CD14-positive monocyte (primary cell): ENCODE data around the gene FIBCD1. TPM values are rescaled to one million over a fixed set of nuclear protein-coding genes. Genes with fewer than 3 reads are reported as not detected.
A peak's percentile ranks its signal among the peaks of the same experiment; 100 is the strongest.

Experiments used
- DNase-seq, 3 donors: peaks; one replicate each; pipeline ENCODE4 v3.0.0-alpha.2; 2011 to 2022
- H2AFZ ChIP-seq: 2 replicates; pipeline ENCODE4 v1.6.0; 2012; ENCODE audit warnings: mild to moderate bottlenecking, low read depth, low read length, inconsistent platforms; ENCODE audit not compliant: insufficient read depth, poor library complexity, severe bottlenecking
- H3K27ac ChIP-seq, 2 donors: 1 replicate in 1 of 2; 2 replicates in 1 of 2; pipeline ENCODE4 v1.5.1; 2012 to 2013; ENCODE audit warnings: low read length in 2 of 2, control low read depth in 1 of 2, inconsistent platforms in 1 of 2, low read depth in 1 of 2, mild to moderate bottlenecking in 1 of 2
- H3K27me3 ChIP-seq, 2 donors: one replicate each; pipeline versions ENCODE4 v1.6.0 to v1.6.1; 2011 to 2013; ENCODE audit warnings: low read length in 2 of 2; ENCODE audit not compliant: control insufficient read depth in 2 of 2, insufficient read depth in 2 of 2
- H3K36me3 ChIP-seq, 2 donors: replicated peaks in 1 of 2; 1 replicate in 1 of 2; 2 replicates in 1 of 2; pipeline versions ENCODE4 v1.5.1 to v1.6.1; 2012 to 2013; ENCODE audit warnings: low read length in 2 of 2, control low read depth in 1 of 2, inconsistent platforms in 1 of 2, mild to moderate bottlenecking in 1 of 2; ENCODE audit not compliant: insufficient read depth in 2 of 2, control insufficient read depth in 1 of 2
- H3K4me1 ChIP-seq, 2 donors: 1 replicate in 1 of 2; 2 replicates in 1 of 2; pipeline versions ENCODE4 v1.5.1 to v1.6.1; 2012 to 2013; ENCODE audit warnings: low read length in 2 of 2, control low read depth in 1 of 2, inconsistent platforms in 1 of 2, mild to moderate bottlenecking in 1 of 2, moderate library complexity in 1 of 2; ENCODE audit not compliant: insufficient read depth in 2 of 2, control insufficient read depth in 1 of 2
- H3K4me2 ChIP-seq: replicated peaks from 2 replicates; pipeline ENCODE3; 2012; ENCODE audit warnings: low read length, moderate library complexity, mild to moderate bottlenecking; ENCODE audit not compliant: poor library complexity, severe bottlenecking; ENCODE audit errors: extremely low read depth
- H3K4me3 ChIP-seq, 3 experiments: fragments of 200-600 bp in 1 of 3; sonication (generic) in 1 of 3; replicated peaks in 1 of 3; 1 replicate in 2 of 3; 2 replicates in 1 of 3; pipeline ENCODE4 v1.5.1; 2011 to 2013; ENCODE audit warnings: low read length in 3 of 3, mild to moderate bottlenecking in 3 of 3, control low read depth in 2 of 3, low read depth in 2 of 3, inconsistent platforms in 1 of 3, moderate library complexity in 1 of 3
- H3K79me2 ChIP-seq: 2 replicates; pipeline ENCODE4 v1.6.0; 2012; ENCODE audit warnings: mild to moderate bottlenecking, control low read depth, inconsistent platforms, low read length, moderate library complexity; ENCODE audit not compliant: insufficient read depth
- H3K9ac ChIP-seq: 2 replicates; pipeline ENCODE4 v1.6.0; 2017; ENCODE audit warnings: low read length, mild to moderate bottlenecking; ENCODE audit not compliant: insufficient read depth, poor library complexity, severe bottlenecking
- H3K9me3 ChIP-seq, 2 donors: replicated peaks in 1 of 2; 1 replicate in 1 of 2; 2 replicates in 1 of 2; pipeline versions ENCODE4 v1.5.1 to v1.6.1; 2012 to 2013; ENCODE audit warnings: low read length in 2 of 2, control low read depth in 1 of 2; ENCODE audit not compliant: control insufficient read depth in 1 of 2, insufficient read depth in 1 of 2
- H4K20me1 ChIP-seq: 2 replicates; pipeline ENCODE4 v1.6.0; 2012; ENCODE audit warnings: mild to moderate bottlenecking, low read length, control low read depth, moderate library complexity; ENCODE audit not compliant: insufficient read depth
- H3K27ac Mint-ChIP-seq, 7 donors: one replicate each; pipeline ENCODE4 v1.8.0; 2020; ENCODE audit warnings: mild to moderate bottlenecking in 7 of 7, mixed read lengths in 7 of 7, moderate library complexity in 6 of 7, inconsistent platforms in 2 of 7
- H3K27me3 Mint-ChIP-seq, 3 donors: one replicate each; pipeline ENCODE4 v1.8.0; 2021 to 2022; ENCODE audit warnings: low read depth in 3 of 3, mild to moderate bottlenecking in 3 of 3, mixed read lengths in 3 of 3, moderate library complexity in 3 of 3, inconsistent platforms in 1 of 3
- H3K36me3 Mint-ChIP-seq, 2 donors: one replicate each; pipeline ENCODE4 v1.8.0; 2020; ENCODE audit warnings: mixed read lengths in 2 of 2, inconsistent platforms in 1 of 2, mild to moderate bottlenecking in 1 of 2
- H3K4me1 Mint-ChIP-seq: one replicate; pipeline ENCODE4 v1.8.0; 2020; ENCODE audit warnings: mild to moderate bottlenecking, mixed read lengths
- H3K4me3 Mint-ChIP-seq, 2 donors: one replicate each; pipeline ENCODE4 v1.8.0; 2020; ENCODE audit warnings: mild to moderate bottlenecking in 2 of 2, mixed read lengths in 2 of 2, moderate library complexity in 1 of 2
- H3K9me3 Mint-ChIP-seq, 7 donors: one replicate each; pipeline ENCODE4 v1.8.0; 2020 to 2022; ENCODE audit warnings: mixed read lengths in 7 of 7, mild to moderate bottlenecking in 6 of 7, moderate library complexity in 6 of 7, inconsistent platforms in 2 of 7
- CTCF ChIP-seq: fragments of 200-600 bp; IDR thresholded peaks from one replicate; pipeline ENCODE4 v1.8.0; 2022; ENCODE audit warnings: antibody characterized with exemption, mild to moderate bottlenecking
- WGBS: methylation state at CpG from one replicate; pipeline ENCODE4 v1.1.5; 2013; ENCODE audit warnings: missing lambda C conversion rate; ENCODE audit not compliant: insufficient coverage; 5-methylcytosine and 5-hydroxymethylcytosine counted together
- intact Hi-C, 2 donors: fragments of 100-400 bp; cut with micrococcal nuclease; formaldehyde crosslinking; loops; one replicate each; pipeline versions ENCODE4 v1.15.0 to v1.15.1; 2023
- polyA plus RNA-seq, 3 donors: library from polyadenylated mRNA; depleted of rRNA in 1 of 3; unstranded in 2 of 3; stranded (reverse) in 1 of 3; fragments of 300-500 nt in 2 of 3; fragments of >200 nt in 1 of 3; fragmentation: Illumina TruSeq in 2 of 3; gene quantifications; 1 replicate in 2 of 3; 2 replicates in 1 of 3; pipeline ENCODE4 v1.2.3, GENCODE V29; 2012 to 2021

The FIBCD1 gene
- polyA plus RNA-seq, 3 donors, result not detected

DNA sequence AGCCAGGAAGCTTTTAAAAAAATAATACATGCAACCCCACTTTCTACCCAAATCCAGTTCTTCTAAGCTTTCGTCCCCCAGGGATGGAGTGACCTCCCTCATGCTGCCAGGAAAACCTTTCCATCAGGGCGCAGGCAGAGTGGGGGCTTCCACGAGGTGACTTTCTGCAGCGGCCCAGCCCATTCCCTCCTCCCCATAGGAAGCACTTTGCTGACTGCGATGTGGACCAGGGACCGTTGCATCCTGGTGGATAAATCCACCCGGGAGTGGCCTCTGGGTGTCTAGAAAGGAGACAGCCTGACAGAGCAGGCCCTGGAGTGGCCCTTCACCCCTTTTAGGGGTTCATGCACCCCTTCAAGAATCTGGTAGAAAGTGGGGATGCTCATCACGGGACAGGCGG, 44.0 kb downstream of the FIBCD1 start:
- WGBS, result 96% methylated on average over 7 of the region's 9 CpGs
- H3K4me3 Mint-ChIP-seq, result no peak overlapping the region
- Histone ChIP-seq H3K9ac (no peak overlapping the region), H3K4me1 (peaks cover 17 to 18% of the 10 kb centered on the region in 2 donors), H4K20me1 (no peaks in the 10 kb centered on the region), H3K27ac (no peak overlapping the region), H3K36me3 (peaks cover 2 to 4% of the 10 kb centered on the region in 2 donors), H3K27me3 (no peaks in the 10 kb centered on the region), H3K79me2 (no peaks in the 10 kb centered on the region), H2AFZ (no peak overlapping the region), H3K4me3 (no peak overlapping the region), H3K9me3 (no peaks in the 10 kb centered on the region), H3K4me2 (no peak overlapping the region)
- no peak overlapping the region for H3K27ac Mint-ChIP-seq
- H3K27me3 Mint-ChIP-seq, result peaks cover 1 to 5% (median 3%) of the 10 kb centered on the region in 3 donors
- DNase-seq, result no peak
- no peak for TF ChIP-seq CTCF
- peaks cover 0 to 1% (median 0%) of the 10 kb centered on the region in 7 donors for H3K9me3 Mint-ChIP-seq
- peaks cover 0 to 10% of the 10 kb centered on the region in 2 donors for H3K36me3 Mint-ChIP-seq
- intact Hi-C loops, result no loop called here
- H3K4me1 Mint-ChIP-seq, result peaks cover 20% of the 10 kb centered on the region

GRCh38 chr9:130894546-130894945, 44.5 kb downstream of the FIBCD1 start:
- H3K9ac ChIP-seq, result no peak overlapping the region
- H3K4me1 ChIP-seq, result peaks cover 17 to 18% of the 10 kb centered on the region in 2 donors
- intact Hi-C loops, result no loop called here

More at GRCh38 chr9:130894546-130894945, 44.5 kb downstream of the FIBCD1 start:
- DNase-seq, result no peak
- TF ChIP-seq CTCF, result no peak
- Mint-ChIP-seq H3K4me1 (peaks cover 20% of the 10 kb centered on the region), H3K9me3 (peaks cover 0 to 1% (median 0%) of the 10 kb centered on the region in 7 donors), H3K27me3 (peaks cover under 1 to 3% (median 1%) of the 10 kb centered on the region in 3 donors), H3K27ac (peak overlapping the region in 1 of 7 donors; percentile 20), H3K36me3 (peaks cover 0 to 15% of the 10 kb centered on the region in 2 donors), H3K4me3 (no peak overlapping the region)
- Histone ChIP-seq H2AFZ (no peak overlapping the region), H3K79me2 (no peaks in the 10 kb centered on the region), H3K4me2 (no peak overlapping the region), H3K27me3 (no peaks in the 10 kb centered on the region), H4K20me1 (no peaks in the 10 kb centered on the region), H3K27ac (no peak overlapping the region), H3K9me3 (no peaks in the 10 kb centered on the region), H3K36me3 (peaks cover 4 to 7% of the 10 kb centered on the region in 2 donors), H3K4me3 (no peak overlapping the region)
- 98% methylated on average over 7 of the region's 7 CpGs for WGBS
